Measurements from ENCODE around the gene SHROOM3. TPM values are rescaled to one million over a fixed set of nuclear protein-coding genes. Genes with fewer than 3 reads are reported as not detected.
A peak's percentile ranks its signal among the peaks of the same experiment; 100 is the strongest.

Gene SHROOM3
- total RNA-seq, 1 donor from 2014 or later: 0.55 TPM

DNA sequence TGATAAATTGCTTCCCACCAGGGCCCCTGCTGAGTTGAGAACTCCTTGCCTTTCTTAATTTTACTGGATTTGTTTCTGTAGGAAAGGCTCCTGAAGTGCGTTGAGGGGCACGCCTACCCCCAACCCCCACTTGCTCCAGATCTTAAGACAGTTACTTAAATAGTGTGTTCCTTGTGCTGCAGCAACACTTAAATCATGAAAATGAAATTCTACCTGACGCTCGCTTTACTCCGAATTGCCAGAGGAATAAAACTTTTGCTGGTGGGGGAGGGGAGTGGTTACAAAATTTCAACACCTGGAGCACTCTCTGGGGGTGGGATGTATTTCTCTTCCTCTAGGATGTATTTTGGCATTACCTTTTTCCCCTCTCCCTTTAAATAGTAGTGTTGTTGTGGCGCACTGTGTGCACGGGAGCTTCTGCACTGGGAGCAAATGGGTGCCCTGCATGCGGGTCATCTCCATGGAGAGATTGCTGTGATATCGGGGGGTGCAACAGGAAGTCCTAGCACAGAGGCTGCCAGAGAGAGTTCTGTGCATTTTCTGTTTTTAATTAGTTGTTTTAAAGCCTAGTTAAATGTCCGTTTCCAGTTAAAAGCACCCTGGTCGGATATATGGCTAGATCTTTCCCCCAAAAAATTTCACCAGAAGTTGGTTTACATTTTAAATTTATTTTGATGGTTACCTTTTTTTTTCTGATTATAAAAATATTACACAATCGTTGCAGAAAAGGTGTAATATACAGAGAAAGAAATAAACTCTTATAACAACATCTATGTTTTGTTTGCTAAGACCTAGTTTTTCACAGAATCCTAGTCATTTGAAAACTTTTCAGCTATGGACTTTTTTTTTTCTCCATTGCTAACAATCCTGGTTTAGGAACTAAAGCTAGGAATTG, 255.2 kb downstream of the SHROOM3 start:
- intact Hi-C loops (cut with micrococcal nuclease): no loop called here
- ATAC-seq (ENCODE audit: low read depth) (no peak), DNase-seq (no peak)
- Mint-ChIP-seq H3K4me1 (peaks cover 16% of the 10 kb centered on the region), H3K27me3 (peaks cover 58% of the 10 kb centered on the region), H3K4me3 (peak overlapping the region; percentile 59), H3K9me3 (no peaks in the 10 kb centered on the region), H3K27ac (no peak overlapping the region), H3K36me3 (ENCODE audit: low read depth) (no peaks in the 10 kb centered on the region)
- ChIA-PET POLR2A (no interaction called here), CTCF (no interaction called here)
- TF ChIP-seq, protein P1, sequence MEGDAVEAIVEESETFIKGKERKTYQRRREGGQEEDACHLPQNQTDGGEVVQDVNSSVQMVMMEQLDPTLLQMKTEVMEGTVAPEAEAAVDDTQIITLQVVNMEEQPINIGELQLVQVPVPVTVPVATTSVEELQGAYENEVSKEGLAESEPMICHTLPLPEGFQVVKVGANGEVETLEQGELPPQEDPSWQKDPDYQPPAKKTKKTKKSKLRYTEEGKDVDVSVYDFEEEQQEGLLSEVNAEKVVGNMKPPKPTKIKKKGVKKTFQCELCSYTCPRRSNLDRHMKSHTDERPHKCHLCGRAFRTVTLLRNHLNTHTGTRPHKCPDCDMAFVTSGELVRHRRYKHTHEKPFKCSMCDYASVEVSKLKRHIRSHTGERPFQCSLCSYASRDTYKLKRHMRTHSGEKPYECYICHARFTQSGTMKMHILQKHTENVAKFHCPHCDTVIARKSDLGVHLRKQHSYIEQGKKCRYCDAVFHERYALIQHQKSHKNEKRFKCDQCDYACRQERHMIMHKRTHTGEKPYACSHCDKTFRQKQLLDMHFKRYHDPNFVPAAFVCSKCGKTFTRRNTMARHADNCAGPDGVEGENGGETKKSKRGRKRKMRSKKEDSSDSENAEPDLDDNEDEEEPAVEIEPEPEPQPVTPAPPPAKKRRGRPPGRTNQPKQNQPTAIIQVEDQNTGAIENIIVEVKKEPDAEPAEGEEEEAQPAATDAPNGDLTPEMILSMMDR (IDR thresholded peaks at IDR 0.05): no peak

DNA sequence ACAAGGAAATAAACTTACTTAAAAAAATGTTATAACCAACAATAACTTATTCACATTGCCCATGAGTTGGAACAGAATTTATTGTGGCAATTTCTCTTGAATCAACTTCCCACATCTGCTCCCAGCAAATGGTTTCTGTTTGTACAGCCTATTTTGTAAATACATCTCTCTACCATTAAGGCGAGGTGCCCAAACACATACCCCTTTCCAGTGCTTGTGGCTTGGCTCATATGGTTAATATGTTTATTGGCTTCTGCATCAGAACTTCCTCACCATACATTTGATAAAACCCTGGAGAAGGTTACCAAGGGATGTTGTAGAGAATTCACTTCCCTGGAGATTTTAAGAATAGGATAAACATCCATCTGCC, 255.9 kb downstream of the SHROOM3 start:
- intact Hi-C loops (cut with micrococcal nuclease): no loop called here
- POLR2A ChIA-PET: no interaction called here

DNA sequence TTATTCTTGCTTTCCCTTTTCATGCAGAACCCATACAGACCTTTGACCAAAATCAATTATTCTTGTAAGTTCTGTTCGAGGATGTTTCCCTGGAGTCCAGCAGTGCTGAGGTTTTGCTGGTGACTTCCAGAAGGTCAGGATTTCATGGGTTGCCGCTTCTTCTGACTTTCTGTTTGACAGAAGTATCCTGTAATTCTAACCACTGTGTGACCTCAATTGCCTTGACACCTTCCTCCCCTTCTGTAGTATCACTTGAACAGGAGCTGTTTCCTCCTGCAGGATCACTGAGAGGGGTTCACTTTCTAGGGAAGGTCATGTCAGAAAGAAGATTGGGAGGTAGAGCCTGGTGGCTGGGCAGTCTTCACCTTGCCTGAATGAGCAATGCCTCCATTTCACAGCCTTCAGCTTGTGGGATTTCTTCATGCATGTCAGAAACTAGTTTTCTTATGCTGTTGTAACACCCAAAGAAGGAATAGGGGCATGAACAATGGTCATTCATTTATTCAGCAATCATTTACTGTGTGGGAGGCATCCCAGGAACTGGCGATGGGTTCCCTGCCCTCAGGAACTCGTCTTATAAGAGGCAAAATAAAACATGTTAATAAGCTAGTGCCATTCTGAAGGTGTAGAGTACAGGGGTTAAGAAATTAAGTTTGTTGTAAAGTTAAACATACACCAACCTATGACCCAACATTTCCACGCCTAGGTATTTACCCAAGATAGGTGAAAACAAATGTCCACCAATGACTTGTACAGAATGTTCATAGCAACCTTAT, 257.0 kb downstream of the SHROOM3 start:
- Mint-ChIP-seq H3K36me3 (ENCODE audit: low read depth) (no peaks in the 10 kb centered on the region), H3K4me3 (no peak overlapping the region), H3K9me3 (no peaks in the 10 kb centered on the region), H3K27ac (no peak overlapping the region), H3K4me1 (peaks cover 16% of the 10 kb centered on the region), H3K27me3 (peaks cover 66% of the 10 kb centered on the region)
- POLR2A ChIA-PET: no interaction called here
- ATAC-seq (ENCODE audit: low read depth) (no peak), DNase-seq (no peak)
- CTCF ChIA-PET: no interaction called here
- intact Hi-C loops (cut with micrococcal nuclease): no loop called here
- TF ChIP-seq, protein P1 (IDR thresholded peaks at IDR 0.05): no peak

More for the DNA sequence above, 255.9 kb downstream of the SHROOM3 start:
- Mint-ChIP-seq H3K27me3 (peaks cover 64% of the 10 kb centered on the region), H3K9me3 (no peaks in the 10 kb centered on the region), H3K4me3 (no peak overlapping the region), H3K36me3 (ENCODE audit: low read depth) (no peaks in the 10 kb centered on the region), H3K27ac (no peak overlapping the region), H3K4me1 (peaks cover 16% of the 10 kb centered on the region)
- no peak for DNase-seq
- no peak for ATAC-seq (ENCODE audit: low read depth)
- TF ChIP-seq, protein P1 (IDR thresholded peaks at IDR 0.05): no peak
- CTCF ChIA-PET: no interaction called here

DNA sequence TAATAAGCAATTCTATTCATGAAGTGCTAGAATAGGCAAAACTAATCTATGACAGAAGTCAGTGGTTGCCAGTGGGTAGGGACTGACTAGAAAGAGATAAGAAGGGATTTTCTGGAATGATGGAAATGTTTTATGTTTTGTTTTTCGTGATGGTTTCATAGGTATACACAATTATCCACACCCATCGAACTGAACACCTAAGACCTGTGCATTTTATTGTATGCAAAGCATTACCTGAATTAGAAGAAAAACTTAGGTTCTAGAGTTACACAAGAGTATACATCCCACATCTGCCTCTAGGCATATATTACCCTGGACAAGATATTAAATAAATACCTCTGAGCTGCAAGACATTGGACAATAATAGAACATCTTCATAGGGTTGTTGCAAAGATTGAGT, 257.7 kb downstream of the SHROOM3 start:
- no peak for ATAC-seq (ENCODE audit: low read depth)
- no peak overlapping the region for H3K27ac Mint-ChIP-seq

More for the DNA sequence above, 257.7 kb downstream of the SHROOM3 start:
- ChIA-PET POLR2A (no interaction called here), CTCF (no interaction called here)
- H3K4me1 Mint-ChIP-seq: peaks cover 16% of the 10 kb centered on the region
- peaks cover 62% of the 10 kb centered on the region for H3K27me3 Mint-ChIP-seq
- no peak overlapping the region for H3K4me3 Mint-ChIP-seq
- intact Hi-C loops (cut with micrococcal nuclease): no loop called here
- H3K9me3 Mint-ChIP-seq: no peaks in the 10 kb centered on the region
- H3K36me3 Mint-ChIP-seq (ENCODE audit: low read depth): no peaks in the 10 kb centered on the region
- DNase-seq: no peak
- TF ChIP-seq, protein P1 (IDR thresholded peaks at IDR 0.05): no peak

Measured in activated B cell treated with CpG ODN at 0.5 μM for 24 hours (primary cell).